HG02981 (cell line): ENCODE results near the gene SLC46A3.
"Not testable (repeated sequence)": the region's sequence is repeated elsewhere in the genome, so short reads cannot be mapped to it uniquely, and the experiment has no call there.

Experiments used
- ATAC-seq: cut with Tn5 transposase; IDR thresholded peaks from one replicate; pipeline ENCODE4 v1.9.1; 2021; ENCODE audit warnings: mild to moderate bottlenecking, moderate library complexity; ENCODE audit not compliant: unreplicated experiment

The SLC46A3 gene

DNA sequence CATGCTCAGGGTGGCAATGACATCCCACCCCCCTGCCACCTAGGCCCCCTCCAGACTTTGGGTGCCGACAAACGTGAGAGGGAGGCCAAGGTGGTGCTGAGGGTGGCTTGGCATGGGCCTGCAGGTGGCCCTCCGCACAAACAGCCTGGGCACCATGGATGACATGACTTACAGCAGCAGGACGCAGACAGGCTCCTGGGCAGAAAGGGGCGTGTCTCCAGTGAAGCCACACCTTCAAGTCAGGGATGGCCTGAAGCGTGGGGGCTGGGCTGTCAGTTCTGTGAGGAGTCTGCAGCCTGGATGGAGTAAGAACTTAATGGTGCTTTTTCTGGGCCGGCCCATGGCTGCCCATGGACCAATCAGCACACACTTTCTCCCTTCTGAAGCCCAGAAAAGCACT is 34.5 kb downstream of the SLC46A3 start:
- ATAC-seq: no peak

DNA sequence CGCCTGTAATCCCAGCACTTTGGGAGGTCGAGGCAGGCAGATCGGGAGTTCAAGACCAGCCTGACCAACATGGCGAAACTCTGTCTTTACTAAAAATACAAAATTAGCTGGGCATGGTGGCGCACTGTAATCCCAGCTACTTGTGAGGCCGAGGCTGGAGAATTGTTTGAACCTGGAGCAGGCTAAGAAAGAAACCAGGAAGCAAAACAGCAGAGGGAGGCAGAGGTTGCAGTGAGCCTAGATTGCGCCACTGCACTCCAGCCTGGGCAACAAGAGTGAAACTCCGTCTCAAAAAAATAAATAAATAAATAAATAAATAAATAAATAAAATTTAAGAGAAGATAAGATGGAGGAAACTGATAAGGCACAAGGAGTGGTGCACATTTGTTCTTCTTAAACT is 35.6 kb downstream of the SLC46A3 start:
- not testable (repeated sequence) for ATAC-seq

GRCh38 chr13:28680541-28680940 is 38.2 kb downstream of the SLC46A3 start:
- no peak for ATAC-seq

- ATAC-seq: no peak
Observed at GRCh38 chr13:28679628-28680027, 39.1 kb downstream of the SLC46A3 start.

- ATAC-seq: no peak
Observed at GRCh38 chr13:28678809-28679208, 40.0 kb downstream of the SLC46A3 start.

DNA sequence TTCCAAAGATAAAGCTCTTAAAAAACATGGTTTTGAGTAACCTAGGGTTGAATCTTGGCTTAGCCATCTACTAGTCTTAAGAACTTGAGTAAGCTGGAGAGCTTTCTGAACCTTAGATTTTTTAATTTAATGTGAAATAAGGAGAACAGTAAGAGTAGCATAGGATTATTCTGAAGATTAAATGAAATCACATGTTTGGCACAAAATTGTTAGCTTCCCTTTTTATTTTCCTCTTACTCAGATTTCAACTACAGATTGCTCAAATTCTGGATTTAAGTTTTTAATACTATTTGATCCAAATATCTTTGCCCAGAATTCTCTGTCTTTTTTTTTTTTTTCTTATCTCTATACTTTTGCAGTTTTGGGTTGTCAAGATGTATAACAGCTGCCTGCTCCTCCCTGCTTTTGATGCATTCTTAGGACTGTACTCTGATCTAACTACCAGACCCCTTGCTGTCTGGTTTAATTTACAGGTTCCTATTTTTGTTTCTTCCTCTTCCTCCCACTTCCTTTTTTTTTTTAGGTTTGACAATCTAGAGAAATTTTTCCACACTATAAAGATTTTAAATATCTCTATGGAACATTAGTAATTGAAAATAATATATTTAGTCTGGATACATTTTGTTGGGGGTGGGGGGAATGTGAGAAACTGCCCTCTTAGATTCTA is 47.5 kb downstream of the SLC46A3 start:
- ATAC-seq: no peak

DNA sequence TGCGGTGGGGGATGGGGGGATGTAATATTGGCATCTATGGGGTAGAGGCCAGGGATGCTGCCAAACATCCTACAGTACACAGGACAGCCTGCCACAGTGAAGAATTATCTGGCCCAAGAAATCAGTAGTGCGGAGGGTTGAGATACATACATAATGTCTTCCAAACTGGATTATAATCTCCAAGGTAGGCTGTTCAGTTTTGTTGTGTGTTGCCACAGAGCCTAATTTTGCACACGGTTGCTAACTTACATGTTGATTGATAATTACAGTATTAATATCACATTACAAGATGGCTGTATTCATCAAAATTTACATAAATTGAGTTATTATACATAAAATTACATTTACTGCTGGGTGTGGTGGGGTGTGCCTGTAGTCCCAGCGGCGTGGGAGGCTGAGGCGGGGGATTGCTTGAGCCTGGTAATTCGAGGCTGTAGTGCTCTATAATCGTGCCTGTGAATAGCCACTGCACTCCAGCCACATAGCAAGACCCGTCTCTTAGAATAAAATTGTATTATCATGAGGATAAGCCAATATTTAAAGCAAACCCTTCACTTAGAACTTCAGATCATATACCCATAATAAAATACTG is 51.8 kb downstream of the SLC46A3 start:
- no peak for ATAC-seq

DNA sequence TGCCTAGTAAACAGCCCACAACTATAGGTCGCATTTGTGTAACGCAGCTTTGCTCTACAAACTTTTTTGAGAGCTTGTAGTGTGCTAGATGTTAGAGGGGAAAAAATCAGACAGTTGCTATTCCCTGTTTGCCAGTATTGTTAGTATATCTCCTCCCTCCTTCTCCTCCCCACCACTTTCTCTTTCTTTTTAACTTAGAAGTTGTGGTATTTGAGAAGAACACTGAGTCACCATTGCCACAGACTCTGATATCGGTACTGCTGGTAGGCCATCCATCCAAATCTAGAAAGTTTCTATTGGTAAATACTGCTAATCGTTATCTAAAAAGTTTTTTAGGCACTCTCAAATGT is 59.2 kb downstream of the SLC46A3 start:
- ATAC-seq: peak; percentile 18

- ATAC-seq: peak; percentile 79
Observed at GRCh38 chr13:28658796-28659620, 59.8 kb downstream of the SLC46A3 start, which contains the start of gene POMP. POMP (plus strand) TSS chr13:28659130; CDS start chr13:28659185, 55 bp downstream.

DNA sequence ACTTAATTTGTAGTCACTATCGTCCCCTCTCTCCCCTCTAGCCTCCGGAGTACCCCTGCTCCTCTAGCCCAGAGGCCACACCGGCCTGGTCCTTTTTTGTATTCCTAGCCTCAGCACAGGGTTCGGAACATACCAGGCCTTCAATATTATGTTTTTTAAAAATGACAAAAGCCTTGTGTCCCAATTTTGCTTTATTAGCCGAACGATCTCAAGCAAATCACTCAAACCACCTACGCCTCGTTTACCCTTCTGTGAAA is 60.3 kb downstream of the SLC46A3 start:
- no peak for ATAC-seq

GRCh38 chr13:28657784-28658538 is 60.8 kb downstream of the SLC46A3 start:
- ATAC-seq: no peak

GRCh38 chr13:28655561-28655960 is 63.2 kb downstream of the SLC46A3 start:
- ATAC-seq: no peak

DNA sequence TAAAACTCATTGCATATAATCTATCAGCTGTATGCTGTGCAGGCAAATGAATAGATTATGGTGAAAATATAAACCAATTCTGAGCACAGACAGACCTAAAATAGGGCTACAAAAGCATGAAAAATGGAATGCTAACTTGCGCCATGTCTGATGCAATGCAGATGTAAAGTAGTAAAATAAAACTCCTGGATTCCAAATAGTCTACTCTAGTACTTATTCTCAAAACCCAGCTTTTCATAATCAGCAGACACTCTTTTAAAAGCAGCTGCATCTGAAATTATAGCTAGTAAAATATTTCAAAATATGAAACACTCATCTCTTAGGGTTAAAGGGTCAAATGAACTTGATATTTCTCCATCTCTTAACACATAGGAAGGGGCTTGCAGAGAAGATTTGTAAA is 64.5 kb downstream of the SLC46A3 start:
- ATAC-seq: no peak

- no peak for ATAC-seq
Observed at GRCh38 chr13:28653111-28653510, 65.7 kb downstream of the SLC46A3 start.

GRCh38 chr13:28651810-28652401 is 66.9 kb downstream of the SLC46A3 start:
- no peak for ATAC-seq

DNA sequence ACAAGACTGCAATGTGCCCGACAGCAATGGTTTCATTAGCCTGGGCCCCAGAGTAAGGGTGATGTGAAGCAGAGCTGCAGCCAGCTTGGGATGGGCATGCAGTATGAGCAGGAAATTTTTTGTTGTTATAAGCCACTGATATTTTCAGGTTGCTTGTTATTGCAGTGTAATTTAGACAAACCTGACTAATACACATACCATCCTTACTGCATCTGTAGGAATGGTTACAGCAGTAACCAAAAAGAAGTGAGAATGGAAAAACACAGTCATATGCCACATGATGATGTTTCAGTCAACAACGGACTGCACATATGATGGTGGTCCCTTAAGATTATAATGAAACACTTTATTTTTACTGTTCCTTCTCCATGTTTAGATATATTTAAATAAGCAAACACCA is 68.5 kb downstream of the SLC46A3 start:
- ATAC-seq: no peak
